Measurements from ENCODE around the gene TIGD6. TPM values are rescaled to one million over a fixed set of nuclear protein-coding genes. Genes with fewer than 3 reads are reported as not detected.

The TIGD6 gene
- total and polyA plus RNA-seq, 10 of the 15 experiments (the other 5 are each of a cell fraction or from before 2014, with no cell fraction given) = 0.84 to 4.1 (median 2.7) TPM

DNA sequence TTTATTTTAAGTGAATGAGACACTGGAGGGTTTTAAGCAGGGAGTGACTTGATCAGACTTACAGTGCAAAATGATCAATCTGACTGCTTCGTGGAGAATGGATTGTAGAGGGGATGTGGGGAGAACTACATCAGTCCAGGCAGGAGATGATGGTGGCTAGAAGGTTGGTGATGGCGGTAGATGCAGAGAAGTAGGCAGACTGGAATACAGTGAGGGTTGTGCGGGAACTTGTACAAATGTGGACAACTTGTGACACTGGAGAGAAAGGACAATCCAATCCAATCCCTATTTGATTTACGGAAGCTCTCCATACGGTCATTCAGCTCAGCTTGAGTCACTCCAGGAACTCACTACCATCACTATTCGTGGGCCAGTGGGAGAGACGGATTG lies 593 bp downstream of the TIGD6 start:
- TSS peak; percentile 86 for BruUV-seq (replicated peaks)
- no peak for FAIRE-seq

More for the DNA sequence above, 593 bp downstream of the TIGD6 start:
- Histone ChIP-seq H3K79me2 (ENCODE audit: control insufficient read depth, insufficient read depth, low read length) (peaks cover 47% of the 10 kb centered on the region), H3K4me2 (ENCODE audit: control insufficient read depth, insufficient read depth) (peak overlapping the region; percentile 83), H3K4me3 (peak overlapping the region; percentile 98), H3K4me1 (ENCODE audit: control insufficient read depth, insufficient read depth, low read length) (0 out of 2 replicates have a peak, but pooled peaks cover 3% of the 10 kb centered on the region), H3K9ac (ENCODE audit: control insufficient read depth, insufficient read depth, low read length) (peak overlapping the region; percentile 96), H4K20me1 (ENCODE audit: control insufficient read depth, insufficient read depth) (no peaks in the 10 kb centered on the region), H3K9me3 (replicated peaks; ENCODE audit: control insufficient read depth, insufficient read depth, low read length) (no peaks in the 10 kb centered on the region), H2AFZ (ENCODE audit: control insufficient read depth, low read depth, low read length) (peak overlapping the region; percentile 89), H3K36me3 (ENCODE audit: control insufficient read depth in 2 of 2, insufficient read depth in 2 of 2, low read length in 1 of 2) (peaks cover 0 to 3% of the 10 kb centered on the region in 2 experiments; a peak in 1 of 4 replicates), H3K27me3 (replicated peaks in 1 of 2; ENCODE audit: control insufficient read depth in 2 of 2, insufficient read depth in 2 of 2, low read length in 1 of 2) (no peaks in the 10 kb centered on the region), H3K27ac (ENCODE audit: control insufficient read depth, insufficient read depth) (peak overlapping the region; percentile 92)
- DNase-seq (ENCODE audit: low read depth, low spot score) (no peak), ATAC-seq (no peak)
- ChIA-PET SMC1A (ENCODE audit: uncharacterized antibody, unreplicated experiment) (interaction anchor here (1.0 to 1.9 kb wide), 3 partner anchors 9 to 449 kb away, joined by 4 to 8 read pairs (median 4); partner anchors contain the start of gene CSNK1A1), CTCF (interaction anchor here (0.6 to 2.7 kb wide), 11 partner anchors 9 to 554 kb away, joined by 3 to 23 read pairs (median 4); partner anchors contain the start of gene SLC26A2), RAD21 (ENCODE audit: unreplicated experiment) (interaction anchor here (1.3 to 1.4 kb wide), 3 partner anchors 8 to 146 kb away, joined by 4 to 5 read pairs (median 4); no protein-coding TSS in a partner anchor), POLR2A (interaction anchor here (0.9 to 1.8 kb wide), 5 partner anchors 9 to 275 kb away, joined by 3 to 6 read pairs (median 3); partner anchors contain the start of gene SLC26A2)
- intact Hi-C loops (cut with micrococcal nuclease; ENCODE audit: unreplicated experiment) (loop anchor here (2.0 kb wide), 1 partner anchor 39 kb away; the partner anchor contains the start of gene SLC26A2), in situ Hi-C loops (cut with MboI) (no loop called here)
- WGBS (ENCODE audit: insufficient coverage, insufficient replicate concordance, low lambda C conversion rate, missing lambda C conversion rate) = 31% methylated on average over 7 of the region's 7 CpGs
- TF ChIP-seq JUNB (IDR thresholded peaks at IDR 0.05) (no peak), POLR2A (IDR thresholded peaks at IDR 0.05; ENCODE audit: low read depth, low read length) (no peak), NFYB (IDR thresholded peaks at IDR 0.05; ENCODE audit: insufficient read depth, low read depth, low read length) (no peak)
- TF ChIP-seq, protein P1, sequence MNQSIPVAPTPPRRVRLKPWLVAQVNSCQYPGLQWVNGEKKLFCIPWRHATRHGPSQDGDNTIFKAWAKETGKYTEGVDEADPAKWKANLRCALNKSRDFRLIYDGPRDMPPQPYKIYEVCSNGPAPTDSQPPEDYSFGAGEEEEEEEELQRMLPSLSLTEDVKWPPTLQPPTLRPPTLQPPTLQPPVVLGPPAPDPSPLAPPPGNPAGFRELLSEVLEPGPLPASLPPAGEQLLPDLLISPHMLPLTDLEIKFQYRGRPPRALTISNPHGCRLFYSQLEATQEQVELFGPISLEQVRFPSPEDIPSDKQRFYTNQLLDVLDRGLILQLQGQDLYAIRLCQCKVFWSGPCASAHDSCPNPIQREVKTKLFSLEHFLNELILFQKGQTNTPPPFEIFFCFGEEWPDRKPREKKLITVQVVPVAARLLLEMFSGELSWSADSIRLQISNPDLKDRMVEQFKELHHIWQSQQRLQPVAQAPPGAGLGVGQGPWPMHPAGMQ (IDR thresholded peaks at IDR 0.05; ENCODE audit: borderline replicate concordance) = no peak
- TF ChIP-seq, protein P2, sequence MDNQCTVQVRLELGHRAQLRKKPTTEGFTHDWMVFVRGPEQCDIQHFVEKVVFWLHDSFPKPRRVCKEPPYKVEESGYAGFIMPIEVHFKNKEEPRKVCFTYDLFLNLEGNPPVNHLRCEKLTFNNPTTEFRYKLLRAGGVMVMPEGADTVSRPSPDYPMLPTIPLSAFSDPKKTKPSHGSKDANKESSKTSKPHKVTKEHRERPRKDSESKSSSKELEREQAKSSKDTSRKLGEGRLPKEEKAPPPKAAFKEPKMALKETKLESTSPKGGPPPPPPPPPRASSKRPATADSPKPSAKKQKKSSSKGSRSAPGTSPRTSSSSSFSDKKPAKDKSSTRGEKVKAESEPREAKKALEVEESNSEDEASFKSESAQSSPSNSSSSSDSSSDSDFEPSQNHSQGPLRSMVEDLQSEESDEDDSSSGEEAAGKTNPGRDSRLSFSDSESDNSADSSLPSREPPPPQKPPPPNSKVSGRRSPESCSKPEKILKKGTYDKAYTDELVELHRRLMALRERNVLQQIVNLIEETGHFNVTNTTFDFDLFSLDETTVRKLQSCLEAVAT (IDR thresholded peaks at IDR 0.05) = 0 out of 2 replicates have a peak, but pooled peaks have one; percentile 36
- TF ChIP-seq, protein P3, sequence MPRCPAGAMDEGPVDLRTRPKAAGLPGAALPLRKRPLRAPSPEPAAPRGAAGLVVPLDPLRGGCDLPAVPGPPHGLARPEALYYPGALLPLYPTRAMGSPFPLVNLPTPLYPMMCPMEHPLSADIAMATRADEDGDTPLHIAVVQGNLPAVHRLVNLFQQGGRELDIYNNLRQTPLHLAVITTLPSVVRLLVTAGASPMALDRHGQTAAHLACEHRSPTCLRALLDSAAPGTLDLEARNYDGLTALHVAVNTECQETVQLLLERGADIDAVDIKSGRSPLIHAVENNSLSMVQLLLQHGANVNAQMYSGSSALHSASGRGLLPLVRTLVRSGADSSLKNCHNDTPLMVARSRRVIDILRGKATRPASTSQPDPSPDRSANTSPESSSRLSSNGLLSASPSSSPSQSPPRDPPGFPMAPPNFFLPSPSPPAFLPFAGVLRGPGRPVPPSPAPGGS (IDR thresholded peaks at IDR 0.05; ENCODE audit: borderline replicate concordance, insufficient read depth, low read depth, low read length, poor library complexity, severe bottlenecking) = no peak

All from GM12878 (cell line).